ENCODE measurements around the gene ARHGAP6. TPM values are rescaled to one million over a fixed set of nuclear protein-coding genes. Genes with fewer than 3 reads are reported as not detected.

Gene ARHGAP6
- polyA plus RNA-seq, 3 donors, result 13.9 to 19.4 (median 15.4) TPM

- no peak for DNase-seq (ENCODE audit: extremely low read depth in 1 of 11, low read depth in 9 of 11, low spot score in 4 of 11)
Observed at GRCh38 chrX:11304829-11305228, 360.9 kb downstream of the ARHGAP6 start.

GRCh38 chrX:11298600-11298999, 367.1 kb downstream of the ARHGAP6 start:
- no peak for DNase-seq (ENCODE audit: extremely low read depth in 1 of 11, low read depth in 9 of 11, low spot score in 4 of 11)

GRCh38 chrX:11296051-11296450, 369.7 kb downstream of the ARHGAP6 start:
- DNase-seq (ENCODE audit: extremely low read depth in 1 of 11, low read depth in 9 of 11, low spot score in 4 of 11), result no peak

- DNase-seq (ENCODE audit: extremely low read depth in 1 of 11, low read depth in 9 of 11, low spot score in 4 of 11), result no peak
Observed at GRCh38 chrX:11293113-11293512, 372.6 kb downstream of the ARHGAP6 start, which contains the start of gene AMELX. Gene AMELX, plus strand, starts transcription at chrX:11293413. Its CDS starts 1,376 bp downstream, at chrX:11294789.

- DNase-seq (ENCODE audit: extremely low read depth in 1 of 11, low read depth in 9 of 11, low spot score in 4 of 11), result no peak
Observed at GRCh38 chrX:11290416-11291102, 375.2 kb downstream of the ARHGAP6 start.

- no peak for DNase-seq (ENCODE audit: extremely low read depth in 1 of 11, low read depth in 9 of 11, low spot score in 4 of 11)
Observed at GRCh38 chrX:11287505-11287904, 378.2 kb downstream of the ARHGAP6 start.

GRCh38 chrX:11285651-11286050, 380.1 kb downstream of the ARHGAP6 start:
- no peak for DNase-seq (ENCODE audit: extremely low read depth in 1 of 11, low read depth in 9 of 11, low spot score in 4 of 11)

GRCh38 chrX:11282043-11282442, 383.7 kb downstream of the ARHGAP6 start:
- no peak for DNase-seq (ENCODE audit: extremely low read depth in 1 of 11, low read depth in 9 of 11, low spot score in 4 of 11)

- no peak for DNase-seq (ENCODE audit: extremely low read depth in 1 of 11, low read depth in 9 of 11, low spot score in 4 of 11)
Observed at GRCh38 chrX:11273544-11273943, 392.2 kb downstream of the ARHGAP6 start.

GRCh38 chrX:11272863-11273262, 392.9 kb downstream of the ARHGAP6 start:
- DNase-seq (ENCODE audit: extremely low read depth in 1 of 11, low read depth in 9 of 11, low spot score in 4 of 11), result no peak

GRCh38 chrX:11272290-11272689, 393.4 kb downstream of the ARHGAP6 start:
- DNase-seq (ENCODE audit: extremely low read depth in 1 of 11, low read depth in 9 of 11, low spot score in 4 of 11), result no peak

- no peak for DNase-seq (ENCODE audit: extremely low read depth in 1 of 11, low read depth in 9 of 11, low spot score in 4 of 11)
Observed at GRCh38 chrX:11269996-11270395, 395.7 kb downstream of the ARHGAP6 start.

- no peak for DNase-seq (ENCODE audit: extremely low read depth in 1 of 11, low read depth in 9 of 11, low spot score in 4 of 11)
Observed at GRCh38 chrX:11269006-11269405, 396.7 kb downstream of the ARHGAP6 start.

GRCh38 chrX:11267425-11267824, 398.3 kb downstream of the ARHGAP6 start:
- no peak for DNase-seq (ENCODE audit: extremely low read depth in 1 of 11, low read depth in 9 of 11, low spot score in 4 of 11)

- no peak for DNase-seq (ENCODE audit: extremely low read depth in 1 of 11, low read depth in 9 of 11, low spot score in 4 of 11)
Observed at GRCh38 chrX:11266573-11267003, 399.1 kb downstream of the ARHGAP6 start.

GRCh38 chrX:11265352-11265751, 400.4 kb downstream of the ARHGAP6 start:
- no peak for DNase-seq (ENCODE audit: extremely low read depth in 1 of 11, low read depth in 9 of 11, low spot score in 4 of 11)

- no peak for DNase-seq (ENCODE audit: extremely low read depth in 1 of 11, low read depth in 9 of 11, low spot score in 4 of 11)
Observed at GRCh38 chrX:11264925-11265324, 400.8 kb downstream of the ARHGAP6 start.

- no peak for DNase-seq (ENCODE audit: extremely low read depth in 1 of 11, low read depth in 9 of 11, low spot score in 4 of 11)
Observed at GRCh38 chrX:11261260-11261659, 404.5 kb downstream of the ARHGAP6 start.

- DNase-seq (ENCODE audit: extremely low read depth in 1 of 11, low read depth in 9 of 11, low spot score in 4 of 11), result no peak
Observed at GRCh38 chrX:11259437-11259836, 406.3 kb downstream of the ARHGAP6 start.

- no peak for DNase-seq (ENCODE audit: extremely low read depth in 1 of 11, low read depth in 9 of 11, low spot score in 4 of 11)
Observed at GRCh38 chrX:11257711-11258110, 408.0 kb downstream of the ARHGAP6 start.

- DNase-seq (ENCODE audit: extremely low read depth in 1 of 11, low read depth in 9 of 11, low spot score in 4 of 11), result no peak
Observed at GRCh38 chrX:11257290-11257689, 408.4 kb downstream of the ARHGAP6 start.
